Umbilical cord (tissue), 2 donors: ENCODE data around the gene UBE2E2. TPM values are rescaled to one million over a fixed set of nuclear protein-coding genes. Genes with fewer than 3 reads are reported as not detected.
"Not testable (repeated sequence)": the region's sequence is repeated elsewhere in the genome, so short reads cannot be mapped to it uniquely, and the experiment has no call there.

ENCODE experiments used
- DNase-seq: peaks from one replicate; pipeline ENCODE4 v3.0.0-alpha.2; 2015; ENCODE audit warnings: low spot score
- total RNA-seq: library from RNA; depleted of rRNA; stranded (reverse); fragments of >200 nt; gene quantifications from one replicate; pipeline ENCODE4 v1.2.3, GENCODE V29; 2014; ENCODE audit warnings: low replicate concordance; ENCODE audit not compliant: insufficient read depth

UBE2E2 gene
- 109 TPM for total RNA-seq

DNA sequence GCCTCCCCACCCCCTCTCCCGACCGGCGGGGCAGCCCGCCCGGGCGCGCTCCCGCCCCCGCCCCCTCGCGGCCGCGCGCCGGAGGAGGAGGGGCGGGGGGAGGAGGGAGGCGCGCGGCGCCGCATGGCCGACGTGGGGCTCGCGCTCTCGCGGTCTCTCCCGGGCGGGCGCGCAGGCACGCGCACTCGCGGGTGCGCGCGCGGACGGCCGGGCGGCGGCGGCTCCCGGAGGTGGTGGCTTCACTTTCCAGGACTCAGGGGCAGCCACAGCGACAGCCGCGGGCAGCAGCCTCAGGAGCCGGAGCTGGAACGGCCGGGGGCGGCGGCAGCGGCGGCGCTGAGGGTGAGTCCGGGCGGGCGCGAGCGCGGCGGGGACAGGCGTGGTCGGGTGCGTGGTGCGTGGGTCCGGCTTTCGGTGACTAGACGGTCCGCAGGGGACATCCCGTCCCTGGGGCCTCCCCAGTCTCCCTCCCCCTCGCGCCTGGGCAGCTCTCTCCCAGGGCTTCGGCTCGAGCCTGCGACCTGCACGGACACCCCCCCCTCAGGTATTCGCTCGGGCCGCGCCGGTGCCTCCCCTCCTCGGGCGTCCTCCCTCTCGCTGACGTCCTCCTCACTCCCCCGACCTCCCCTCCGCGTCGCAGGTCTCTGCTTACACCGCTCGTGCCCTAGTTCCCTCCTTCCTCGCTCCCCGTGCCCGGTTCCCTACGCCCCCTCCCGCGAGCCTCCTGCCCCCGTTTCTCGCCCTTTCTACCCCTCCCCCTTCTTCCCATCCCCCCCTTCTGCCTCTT, at the start of gene UBE2E2:
Gene UBE2E2 (plus strand): TSS at position 407 of the 787 bp plus-strand sequence.
- DNase-seq = peak; percentile 71

DNA sequence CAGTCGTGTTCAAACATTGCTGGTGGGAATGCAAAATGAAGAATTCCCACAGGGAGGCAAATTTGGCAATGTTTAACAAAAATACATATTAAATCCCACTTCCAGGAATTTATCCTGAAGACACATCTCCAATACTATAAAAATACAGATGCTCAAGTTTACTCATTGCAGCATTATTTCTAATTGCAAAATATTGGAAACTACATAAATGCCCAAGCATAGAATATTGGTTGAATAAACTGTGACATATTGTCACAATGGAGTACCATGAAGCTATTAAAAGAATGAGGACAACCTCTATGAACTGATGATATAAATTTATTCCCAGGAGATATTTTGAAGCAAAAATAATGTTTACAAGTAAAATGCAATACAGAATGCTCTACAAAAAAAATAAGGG, 49.7 kb upstream of the UBE2E2 start:
- DNase-seq = no peak

DNA sequence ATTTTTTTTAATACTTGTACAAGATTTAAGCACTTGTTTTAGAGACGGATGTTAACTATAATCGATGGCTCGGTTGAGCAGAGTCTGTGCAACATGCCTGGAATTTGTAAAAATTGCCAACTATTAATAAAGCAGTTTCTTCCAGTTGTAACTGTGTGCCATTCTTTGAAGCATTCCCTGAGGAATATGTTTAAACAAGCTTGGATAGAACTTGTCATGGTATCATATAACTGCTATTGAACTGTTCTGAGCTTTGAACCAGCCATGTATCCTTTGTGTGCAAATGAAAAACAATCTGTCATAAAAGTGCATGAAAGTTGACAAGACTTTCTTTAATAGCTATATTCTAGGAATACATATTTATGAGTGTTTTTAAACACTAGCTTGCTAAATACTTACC, 45.8 kb upstream of the UBE2E2 start:
- DNase-seq = no peak

DNA sequence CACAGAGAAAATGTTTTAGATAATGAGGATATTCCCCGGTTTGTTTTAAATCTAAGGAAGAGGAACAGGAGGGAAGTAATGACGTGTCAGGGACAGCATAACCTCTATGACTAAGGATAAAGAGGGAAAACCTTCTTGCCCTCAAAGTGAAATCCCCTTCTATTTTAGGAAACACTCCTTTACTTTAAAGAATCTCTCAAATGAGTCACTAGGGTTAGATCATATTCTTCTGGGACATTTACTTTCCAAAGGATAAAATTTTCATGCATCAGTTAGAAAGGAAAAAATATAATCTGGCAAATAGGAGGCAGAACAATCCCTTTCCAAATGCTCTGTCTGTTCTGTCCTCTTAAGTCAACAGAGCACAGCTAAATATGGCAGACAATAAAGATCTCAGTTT, 43.2 kb upstream of the UBE2E2 start:
- peak; percentile 89 for DNase-seq

DNA sequence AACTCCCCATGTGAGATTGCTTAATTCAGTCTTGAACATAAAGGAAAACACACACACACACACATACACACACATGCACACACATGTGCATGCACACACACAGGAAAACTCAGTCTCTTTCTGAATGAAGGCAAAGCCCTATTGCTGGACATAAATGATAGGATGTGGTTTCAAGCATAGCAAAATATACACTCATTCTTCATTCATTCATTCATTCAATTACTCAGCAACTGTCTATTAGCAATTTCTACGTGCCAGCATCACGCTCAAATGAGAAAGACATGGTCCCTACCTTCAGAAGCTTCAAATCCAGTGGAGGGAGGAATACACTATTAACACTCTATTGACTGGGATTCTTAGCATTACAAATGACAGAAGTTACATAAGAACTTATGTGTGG, 41.8 kb upstream of the UBE2E2 start:
- no peak for DNase-seq

DNA sequence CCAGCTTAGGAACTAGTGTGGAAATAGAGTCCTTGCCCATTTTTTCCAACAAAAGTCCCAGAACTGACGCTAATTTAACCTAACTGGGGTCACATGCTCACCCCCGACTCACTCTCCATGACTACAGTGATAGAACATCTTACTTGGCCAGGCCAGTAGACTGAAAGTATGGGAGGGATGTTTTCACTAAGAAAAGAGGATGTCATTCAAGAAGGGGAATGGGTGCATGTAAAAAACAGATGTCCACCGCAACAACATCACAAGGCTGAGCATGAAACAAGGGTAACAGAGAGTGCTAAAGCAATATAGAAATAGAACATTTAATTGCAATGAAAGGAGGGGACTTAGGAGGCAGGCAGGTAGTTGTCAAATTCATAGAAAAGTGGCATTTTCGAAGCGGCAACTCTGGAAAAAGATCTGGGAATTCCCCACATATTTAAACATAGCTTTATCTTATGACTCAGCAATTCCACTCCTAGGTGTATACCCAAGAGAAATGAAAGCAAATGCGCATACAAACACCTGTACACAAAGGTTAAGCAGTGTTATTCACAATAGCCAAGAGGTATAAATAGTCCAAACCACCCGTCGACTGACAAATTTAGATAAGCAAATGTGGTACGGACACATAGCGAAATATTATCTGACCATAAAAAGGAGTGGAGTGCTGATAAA, 41.1 kb upstream of the UBE2E2 start:
- no peak for DNase-seq

DNA sequence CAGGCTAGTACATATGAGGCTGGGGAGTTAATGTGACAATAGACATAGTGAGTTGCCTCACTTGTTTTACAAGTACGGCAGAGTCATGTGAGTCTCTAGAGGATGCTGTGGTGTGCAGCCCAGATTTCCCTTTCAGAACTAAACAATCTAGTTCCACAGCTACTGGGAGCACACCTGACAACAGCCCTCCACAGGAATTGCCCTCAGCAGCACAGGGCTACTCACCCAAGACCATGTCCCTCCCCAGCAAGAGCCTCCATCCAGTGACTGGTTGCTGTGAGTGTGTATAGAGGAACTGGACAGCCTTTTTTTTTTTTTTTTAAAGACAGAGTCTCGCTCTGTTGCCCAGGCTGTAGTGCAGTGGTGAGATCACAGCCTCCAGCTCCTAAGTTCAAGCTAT, 40.2 kb upstream of the UBE2E2 start:
- DNase-seq = peak; percentile 18

DNA sequence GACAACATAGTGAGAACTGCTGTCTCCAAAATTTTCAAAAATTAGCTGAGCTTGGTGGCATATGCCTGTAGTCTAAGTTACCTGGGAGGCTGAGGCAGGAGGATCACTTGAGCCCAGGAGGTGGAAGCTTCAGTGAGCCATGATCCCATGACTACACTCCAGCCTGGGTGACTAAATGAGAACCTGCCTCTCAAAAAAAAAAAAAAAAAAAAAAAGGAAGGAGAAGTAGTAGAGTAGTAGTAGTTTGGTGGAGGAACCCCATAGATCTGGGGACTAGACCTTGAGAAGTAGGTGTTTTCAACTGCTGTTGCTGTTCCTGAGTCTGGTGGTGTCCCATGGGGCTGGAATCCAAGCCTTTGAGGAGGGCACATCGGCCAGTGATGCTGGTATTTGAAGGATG, 38.4 kb upstream of the UBE2E2 start:
- DNase-seq = no peak

DNA sequence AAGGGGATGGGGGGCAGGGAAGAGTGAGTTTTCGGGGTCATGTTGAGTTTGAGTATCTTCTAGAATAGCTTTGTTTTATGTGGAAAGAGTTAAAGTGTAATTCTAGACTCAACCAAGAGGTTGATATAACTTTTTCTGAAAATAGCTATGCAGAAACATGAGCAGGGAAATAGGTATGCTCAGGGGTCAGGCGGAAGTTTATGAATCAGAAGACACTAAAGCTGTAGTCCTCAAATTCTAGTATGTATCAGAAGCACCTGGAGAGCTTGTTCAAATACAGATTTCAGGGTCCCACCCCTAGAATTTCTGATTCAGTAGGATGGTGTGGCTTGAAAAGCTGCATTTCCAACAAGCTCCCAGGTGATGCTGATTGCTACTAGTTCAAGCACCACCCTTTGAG, 37.6 kb upstream of the UBE2E2 start:
- no peak for DNase-seq

DNA sequence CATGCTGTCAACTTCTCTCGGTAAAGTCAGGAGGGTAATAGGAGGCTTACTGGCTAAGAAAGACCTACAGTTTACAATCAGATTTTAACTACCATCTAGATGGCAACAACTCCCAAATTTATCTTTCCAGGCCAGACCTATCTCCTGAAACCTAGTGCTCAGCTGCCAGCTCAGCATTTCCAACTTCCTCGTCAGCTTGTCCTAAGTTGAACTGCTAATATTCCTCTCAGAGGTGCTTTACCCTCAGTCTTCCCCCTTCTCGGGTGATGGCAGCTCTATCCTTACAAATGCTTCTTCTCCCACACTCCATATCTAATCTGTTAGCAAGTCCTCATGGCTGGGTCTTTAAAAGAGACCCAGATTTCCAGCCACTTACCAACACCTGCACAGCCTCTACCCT, 36.9 kb upstream of the UBE2E2 start:
- peak; percentile 17 for DNase-seq

DNA sequence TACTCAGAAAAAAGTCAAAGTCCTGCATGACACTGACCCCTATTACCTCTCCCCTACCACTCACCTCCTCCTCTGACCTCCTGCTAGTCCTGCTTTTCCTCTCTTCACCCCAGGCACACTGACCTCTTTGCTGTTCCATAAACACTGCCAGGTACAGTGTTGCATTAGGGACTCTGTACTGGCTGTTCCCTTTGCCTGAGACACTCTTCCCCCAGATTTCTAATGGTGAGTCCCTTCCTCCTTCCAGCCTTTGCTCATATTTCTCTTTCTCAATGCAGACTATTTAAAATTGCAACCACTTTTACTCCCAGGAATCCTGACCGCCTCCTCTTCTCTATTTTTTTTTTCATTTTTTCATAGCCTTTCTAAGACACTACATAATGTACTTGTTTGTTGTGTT, 36.3 kb upstream of the UBE2E2 start:
- DNase-seq = no peak

DNA sequence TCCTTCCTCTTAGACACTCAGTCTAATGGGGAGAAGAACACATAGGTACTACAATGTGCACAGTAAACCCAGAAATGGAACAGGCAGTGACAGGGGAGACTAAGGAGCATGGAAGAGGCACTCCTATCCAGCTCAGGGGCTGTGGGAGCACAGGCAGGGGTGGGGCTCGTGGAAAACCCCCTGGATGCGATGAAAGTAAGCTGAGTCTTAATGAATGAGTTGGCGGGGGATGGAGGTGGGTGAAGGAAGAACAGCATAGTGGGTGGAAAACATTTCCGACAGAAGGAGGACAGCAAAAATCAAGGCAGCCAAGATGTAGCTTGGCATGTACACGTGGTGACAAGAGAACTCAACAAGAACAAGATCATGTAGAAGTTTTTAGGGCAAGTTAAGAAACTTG, 33.6 kb upstream of the UBE2E2 start:
- DNase-seq = no peak

DNA sequence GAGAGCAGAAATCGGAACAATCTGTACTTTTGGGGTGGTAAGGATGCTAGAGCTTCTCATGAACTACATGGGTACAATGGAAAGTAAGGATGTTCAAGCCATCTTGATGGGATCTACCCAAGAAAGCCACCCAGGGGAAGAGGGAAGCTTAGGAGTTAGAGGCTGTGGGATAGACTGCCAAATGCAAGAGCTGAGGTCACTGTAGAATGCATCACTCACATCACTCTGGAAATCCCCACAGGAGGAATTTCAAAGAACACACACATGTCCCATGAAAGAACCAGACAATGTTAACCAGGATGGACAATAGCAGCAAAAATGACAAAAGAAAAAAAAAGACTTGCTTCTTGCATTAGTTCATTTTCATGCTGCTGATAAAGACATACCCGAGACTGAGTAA, 32.8 kb upstream of the UBE2E2 start:
- DNase-seq = no peak

DNA sequence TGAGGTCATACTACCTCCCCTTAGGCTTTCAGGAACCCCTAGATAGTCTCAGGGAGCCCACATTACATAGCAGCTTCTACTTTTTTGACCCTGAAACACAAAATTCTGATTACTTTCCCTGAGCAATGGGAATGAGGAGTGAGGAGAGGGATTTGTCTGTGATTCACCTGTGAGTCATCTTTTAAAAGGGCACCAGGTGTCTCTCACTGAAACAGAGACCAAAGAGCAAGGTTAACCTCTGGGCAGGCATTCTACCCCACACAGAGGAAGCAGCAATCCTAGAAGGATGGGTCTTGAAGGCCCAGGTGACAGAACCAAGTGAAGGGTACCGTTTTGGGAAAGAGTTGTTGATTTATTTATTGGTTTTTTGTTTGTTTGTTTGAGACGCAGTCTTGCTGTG, 31.1 kb upstream of the UBE2E2 start:
- no peak for DNase-seq

DNA sequence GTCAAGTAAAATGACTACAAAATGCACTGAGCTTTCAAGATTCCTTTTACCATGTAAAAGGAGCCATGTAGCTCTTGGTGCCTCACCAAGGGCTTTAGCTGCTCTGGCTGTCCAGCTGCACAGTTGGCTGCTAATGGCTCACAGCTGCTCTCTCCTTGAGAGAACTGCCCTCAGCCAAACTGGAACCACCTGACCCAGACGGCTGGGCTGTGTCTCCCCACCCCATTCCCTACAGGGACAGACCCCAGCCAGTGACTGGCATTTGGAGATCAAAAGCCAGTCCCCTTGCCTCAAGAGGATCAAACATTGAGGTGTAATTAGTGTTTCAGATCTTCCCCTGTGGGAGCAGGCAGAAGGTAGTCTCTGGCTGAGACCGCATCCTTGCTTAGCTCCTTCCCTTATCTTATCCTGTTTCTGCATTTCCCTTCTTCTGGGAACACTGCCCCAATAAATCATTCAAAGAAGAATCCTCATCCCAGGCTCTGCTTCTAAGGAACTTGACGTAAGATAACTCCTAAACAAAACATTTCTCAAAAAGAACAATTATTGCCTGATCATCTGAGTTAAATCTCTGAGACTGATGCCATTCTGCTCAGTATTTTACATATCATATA, 28.6 kb upstream of the UBE2E2 start:
- peak; percentile 44 for DNase-seq

DNA sequence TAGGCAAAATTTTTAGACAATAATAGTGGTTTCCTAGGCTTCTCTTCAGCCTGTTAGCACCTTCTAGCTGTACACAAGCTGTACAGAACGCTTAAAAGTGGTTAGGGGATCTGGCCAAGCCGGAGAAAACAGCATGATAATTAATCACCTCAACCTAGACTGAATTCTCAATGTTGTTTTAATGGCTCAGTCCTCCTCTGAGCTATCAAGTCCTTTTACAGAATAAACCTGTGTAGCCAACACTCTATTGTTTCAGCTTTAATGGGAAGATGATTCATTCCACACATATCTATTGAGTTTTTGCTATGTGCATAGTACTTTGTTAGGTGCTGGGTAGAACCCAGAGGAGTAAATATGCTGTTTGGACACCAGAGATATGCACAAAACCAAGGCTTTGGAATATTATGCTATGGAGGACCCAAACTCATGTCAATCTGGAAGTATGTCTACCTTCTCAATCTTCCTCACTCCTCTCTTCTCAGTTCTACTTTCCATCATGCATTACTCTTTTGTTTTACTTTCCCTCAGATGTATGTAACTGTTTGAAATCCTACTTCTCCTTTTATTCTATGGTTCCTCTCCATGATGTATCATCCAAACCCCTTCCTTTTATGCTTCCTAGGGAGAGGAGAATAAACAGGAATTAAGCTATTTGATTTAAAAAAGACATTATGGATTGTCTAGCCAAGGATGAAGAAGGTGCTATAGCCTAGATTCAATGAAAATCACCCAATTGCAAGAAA, 27.6 kb upstream of the UBE2E2 start:
- DNase-seq = no peak

DNA sequence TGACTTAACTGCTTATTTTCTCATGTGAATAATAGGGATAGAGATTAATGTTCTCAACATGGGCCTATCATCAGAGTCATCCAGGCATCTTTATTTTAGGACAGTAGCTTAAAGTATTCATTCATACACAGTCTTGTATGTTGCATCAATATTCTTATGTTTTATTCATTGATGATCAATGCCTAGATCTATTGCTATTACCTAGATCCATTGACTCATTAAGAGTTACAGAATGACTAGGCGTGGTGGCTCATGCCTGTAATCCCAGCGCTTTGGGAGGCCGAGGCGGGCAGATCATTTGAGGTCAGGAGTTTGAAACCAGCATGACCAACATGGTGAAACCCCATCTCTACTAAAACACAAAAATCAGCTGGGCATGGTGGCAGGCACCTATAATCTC, 26.3 kb upstream of the UBE2E2 start:
- DNase-seq = not testable (repeated sequence)

DNA sequence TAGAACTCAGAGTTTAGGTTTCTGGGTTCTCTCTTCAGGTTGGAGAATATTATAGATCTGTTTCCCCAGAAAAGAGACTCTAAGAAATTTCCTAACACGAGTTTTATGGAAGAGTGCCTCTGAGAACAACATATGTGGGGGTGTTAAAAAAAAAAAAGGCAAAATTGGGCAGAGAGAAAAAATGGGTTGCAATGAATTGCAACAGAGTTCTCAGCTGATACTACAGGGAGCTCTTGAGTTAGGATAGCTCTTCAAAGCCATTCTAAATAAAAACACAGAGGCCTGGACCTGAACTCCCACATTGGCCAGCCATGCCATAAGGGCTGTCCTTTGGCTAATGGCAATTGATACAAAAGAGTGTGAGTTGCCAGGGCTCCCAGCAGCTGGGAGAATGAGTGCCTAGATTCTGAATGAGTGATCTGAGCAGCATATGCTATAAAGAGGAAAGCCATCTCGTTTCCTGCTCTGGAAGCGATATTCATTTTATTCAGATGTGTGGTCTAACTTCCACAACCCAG, 20.1 kb upstream of the UBE2E2 start:
- no peak for DNase-seq

DNA sequence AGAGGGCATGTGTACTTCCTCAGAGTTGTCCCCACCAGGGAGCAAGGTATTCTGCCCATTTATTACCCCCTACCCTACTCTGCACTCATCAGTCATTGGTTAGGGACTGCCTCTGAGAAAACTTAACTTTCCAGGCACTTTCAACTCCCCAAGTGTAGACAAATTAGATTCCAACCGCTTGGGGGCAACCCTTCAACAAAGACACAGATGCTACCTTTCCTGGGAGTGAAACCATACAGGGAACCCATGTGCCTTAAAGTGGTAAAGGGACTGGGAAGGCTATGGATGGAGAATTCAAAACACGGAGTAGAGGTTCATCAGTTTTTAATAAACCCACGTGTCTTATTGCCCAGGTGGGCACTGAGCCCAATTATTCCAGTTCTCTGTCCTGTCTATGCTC, 19.4 kb upstream of the UBE2E2 start:
- DNase-seq = peak; percentile 36

DNA sequence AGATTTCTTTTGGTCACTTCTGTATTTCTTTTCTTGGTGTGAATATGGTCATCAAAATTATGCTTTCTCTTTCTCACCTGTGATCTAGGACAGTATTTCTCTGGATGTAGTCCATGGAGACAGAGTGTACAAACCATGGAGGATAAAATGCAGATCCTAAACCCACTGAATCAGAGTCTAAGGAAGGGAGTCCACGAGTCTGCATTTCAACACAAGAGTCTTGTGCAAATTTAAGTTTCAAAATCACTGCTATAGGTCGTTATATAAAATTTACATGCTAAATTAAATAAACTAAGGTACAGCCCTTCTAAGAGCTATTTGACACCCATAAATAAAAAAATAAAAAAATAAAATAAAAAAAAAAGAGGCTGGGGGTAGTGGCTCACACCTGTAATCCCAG, 17.3 kb upstream of the UBE2E2 start:
- no peak for DNase-seq

DNA sequence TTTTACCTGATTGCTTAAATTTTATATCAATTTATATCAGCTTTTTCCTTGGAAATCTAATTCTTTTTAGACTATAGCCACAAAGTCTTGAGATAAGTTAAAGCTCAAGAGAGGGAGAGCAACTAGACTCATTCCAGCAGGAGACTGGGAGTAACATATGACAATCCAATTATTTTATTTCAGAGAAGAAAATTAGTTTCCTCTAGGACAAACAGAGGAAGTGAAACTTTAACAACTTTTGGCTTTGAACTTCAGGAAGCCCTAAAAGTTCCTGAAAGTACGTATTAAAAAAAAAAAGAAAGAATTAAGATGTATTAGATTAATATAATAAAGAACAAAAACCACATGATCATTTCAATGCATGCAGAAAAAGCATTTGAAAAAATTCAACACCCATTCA, 13.9 kb upstream of the UBE2E2 start:
- no peak for DNase-seq

DNA sequence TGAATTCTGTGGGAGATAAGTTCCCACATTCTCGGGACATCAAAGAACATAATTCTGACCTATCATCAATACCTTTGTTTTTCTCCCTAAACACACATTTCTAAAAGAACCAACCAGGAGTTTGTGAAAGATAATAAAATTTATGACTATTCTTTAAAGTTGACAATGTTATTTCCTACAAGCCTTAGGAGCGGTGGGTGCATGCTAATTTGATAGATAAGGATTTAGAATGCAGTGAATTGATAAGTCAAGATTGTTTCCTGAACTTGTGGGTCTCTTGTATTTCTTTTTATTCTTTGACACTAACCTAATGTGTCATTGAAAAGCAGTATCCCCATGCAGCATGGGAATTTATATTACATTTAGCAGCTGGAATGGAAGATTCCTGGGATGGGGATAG, 10.3 kb upstream of the UBE2E2 start:
- DNase-seq = no peak
